Activated naive CD4-positive, alpha-beta T cell treated with anti-CD3 and anti-CD28 coated beads, Interleukin-2, amount 50 U/mL, for 16 hours (primary cell): ENCODE measurements around the gene PARP14.
A peak's percentile ranks its signal among the peaks of the same experiment; 100 is the strongest.
"Not testable (repeated sequence)": the region's sequence is repeated elsewhere in the genome, so short reads cannot be mapped to it uniquely, and the experiment has no call there.

Experiments
- DNase-seq: peaks from one replicate; pipeline ENCODE4 v3.0.0-alpha.2; 2020

Gene PARP14, protein sequence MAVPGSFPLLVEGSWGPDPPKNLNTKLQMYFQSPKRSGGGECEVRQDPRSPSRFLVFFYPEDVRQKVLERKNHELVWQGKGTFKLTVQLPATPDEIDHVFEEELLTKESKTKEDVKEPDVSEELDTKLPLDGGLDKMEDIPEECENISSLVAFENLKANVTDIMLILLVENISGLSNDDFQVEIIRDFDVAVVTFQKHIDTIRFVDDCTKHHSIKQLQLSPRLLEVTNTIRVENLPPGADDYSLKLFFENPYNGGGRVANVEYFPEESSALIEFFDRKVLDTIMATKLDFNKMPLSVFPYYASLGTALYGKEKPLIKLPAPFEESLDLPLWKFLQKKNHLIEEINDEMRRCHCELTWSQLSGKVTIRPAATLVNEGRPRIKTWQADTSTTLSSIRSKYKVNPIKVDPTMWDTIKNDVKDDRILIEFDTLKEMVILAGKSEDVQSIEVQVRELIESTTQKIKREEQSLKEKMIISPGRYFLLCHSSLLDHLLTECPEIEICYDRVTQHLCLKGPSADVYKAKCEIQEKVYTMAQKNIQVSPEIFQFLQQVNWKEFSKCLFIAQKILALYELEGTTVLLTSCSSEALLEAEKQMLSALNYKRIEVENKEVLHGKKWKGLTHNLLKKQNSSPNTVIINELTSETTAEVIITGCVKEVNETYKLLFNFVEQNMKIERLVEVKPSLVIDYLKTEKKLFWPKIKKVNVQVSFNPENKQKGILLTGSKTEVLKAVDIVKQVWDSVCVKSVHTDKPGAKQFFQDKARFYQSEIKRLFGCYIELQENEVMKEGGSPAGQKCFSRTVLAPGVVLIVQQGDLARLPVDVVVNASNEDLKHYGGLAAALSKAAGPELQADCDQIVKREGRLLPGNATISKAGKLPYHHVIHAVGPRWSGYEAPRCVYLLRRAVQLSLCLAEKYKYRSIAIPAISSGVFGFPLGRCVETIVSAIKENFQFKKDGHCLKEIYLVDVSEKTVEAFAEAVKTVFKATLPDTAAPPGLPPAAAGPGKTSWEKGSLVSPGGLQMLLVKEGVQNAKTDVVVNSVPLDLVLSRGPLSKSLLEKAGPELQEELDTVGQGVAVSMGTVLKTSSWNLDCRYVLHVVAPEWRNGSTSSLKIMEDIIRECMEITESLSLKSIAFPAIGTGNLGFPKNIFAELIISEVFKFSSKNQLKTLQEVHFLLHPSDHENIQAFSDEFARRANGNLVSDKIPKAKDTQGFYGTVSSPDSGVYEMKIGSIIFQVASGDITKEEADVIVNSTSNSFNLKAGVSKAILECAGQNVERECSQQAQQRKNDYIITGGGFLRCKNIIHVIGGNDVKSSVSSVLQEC (N-terminal part only)

DNA sequence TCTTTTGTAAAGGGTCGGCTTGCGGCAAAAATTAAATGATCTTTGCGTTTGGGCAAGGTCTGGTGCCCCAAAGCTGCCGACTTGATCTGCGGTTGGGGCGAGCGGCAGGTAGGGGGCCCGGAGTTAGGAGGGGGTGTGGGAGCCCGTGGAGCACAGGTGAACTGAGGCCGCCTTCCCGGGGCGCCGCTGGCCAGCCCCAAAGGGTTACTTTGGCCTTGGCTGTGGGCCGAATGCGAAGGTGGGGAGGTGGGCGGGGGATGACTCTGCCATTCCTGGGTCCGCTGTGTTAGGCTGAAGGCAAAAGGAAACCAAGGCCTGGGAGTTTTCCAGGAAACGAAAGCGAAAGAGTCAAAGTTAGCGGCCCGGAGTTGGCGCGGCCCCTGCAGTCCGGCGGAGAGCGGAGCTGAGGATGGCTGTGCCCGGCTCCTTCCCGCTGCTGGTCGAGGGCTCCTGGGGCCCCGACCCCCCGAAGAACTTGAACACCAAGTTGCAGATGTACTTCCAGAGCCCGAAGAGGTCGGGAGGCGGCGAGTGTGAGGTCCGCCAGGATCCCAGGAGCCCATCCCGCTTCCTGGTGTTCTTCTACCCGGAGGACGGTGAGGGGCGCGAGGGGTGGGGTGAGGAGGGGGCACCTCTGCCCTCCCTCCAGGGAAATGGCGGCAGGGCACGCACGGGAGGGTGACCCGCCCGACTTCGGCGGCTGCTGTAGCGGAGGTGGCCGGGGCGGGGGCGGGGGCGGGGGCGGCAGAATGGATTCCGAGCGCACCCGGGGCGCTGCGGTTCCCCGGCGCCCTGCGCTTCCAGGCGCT is at the start of gene PARP14:
PARP14 (plus strand) TSS at position 365 of the 809 bp plus-strand sequence; CDS start at position 410, 45 bp downstream.
- DNase-seq: peak; percentile 57

DNA sequence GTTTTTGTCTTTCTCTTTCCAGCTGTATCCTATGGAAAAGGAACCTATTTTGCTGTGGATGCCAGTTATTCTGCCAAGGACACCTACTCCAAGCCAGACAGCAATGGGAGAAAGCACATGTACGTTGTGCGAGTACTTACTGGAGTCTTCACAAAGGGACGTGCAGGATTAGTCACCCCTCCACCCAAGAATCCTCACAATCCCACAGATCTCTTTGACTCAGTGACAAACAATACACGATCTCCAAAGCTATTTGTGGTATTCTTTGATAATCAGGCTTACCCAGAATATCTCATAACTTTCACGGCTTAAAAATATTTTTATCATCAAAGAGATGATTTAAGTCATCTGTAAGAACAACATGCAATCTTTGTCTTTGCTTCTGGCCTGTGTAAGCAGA is 44.9 kb upstream of the PARP14 start:
- no peak for DNase-seq

DNA sequence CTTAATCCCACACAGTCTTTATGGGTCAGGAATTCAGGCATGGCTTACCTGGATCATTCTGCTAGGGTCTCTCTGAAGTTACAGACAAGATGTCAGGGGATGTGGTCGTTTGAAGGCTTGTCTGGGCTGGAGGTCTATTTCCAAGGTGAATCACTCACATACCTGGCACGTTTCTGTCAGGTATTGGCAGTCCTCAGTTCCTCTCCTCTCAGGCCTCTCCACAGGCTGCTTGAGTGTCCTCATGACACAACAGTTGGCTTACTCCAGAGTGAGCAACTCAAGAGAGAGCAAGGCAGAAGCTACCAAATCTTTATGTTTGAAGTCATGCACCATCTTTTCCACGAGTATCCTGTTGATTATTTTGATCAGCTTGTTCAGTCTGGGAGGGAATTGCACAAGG is 43.9 kb upstream of the PARP14 start:
- no peak for DNase-seq

DNA sequence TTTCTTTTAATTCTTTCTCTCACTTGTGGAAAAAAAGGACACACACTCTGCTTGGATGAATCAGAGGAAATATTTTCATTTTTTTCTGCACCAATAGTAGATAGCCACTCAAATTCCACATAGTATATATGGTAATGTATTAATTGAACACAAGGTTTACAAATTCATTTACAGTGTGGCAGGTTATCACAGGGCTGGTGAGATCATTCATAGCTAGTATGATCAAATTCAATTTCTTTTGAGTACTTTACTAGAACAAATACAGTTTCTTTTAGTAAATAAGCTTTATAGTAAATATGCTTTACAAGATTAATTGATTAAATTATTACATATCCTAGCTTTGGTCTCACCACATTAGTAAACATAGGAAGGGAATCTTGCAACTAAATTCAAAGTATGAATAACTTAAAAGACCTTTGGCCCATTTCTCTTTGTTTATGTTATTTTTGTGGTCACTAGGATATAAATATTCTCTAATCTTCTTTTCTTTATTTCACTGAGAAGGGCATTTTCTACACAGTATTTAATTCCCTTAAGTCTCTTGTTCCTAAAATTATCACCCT is 40.1 kb upstream of the PARP14 start:
- DNase-seq: no peak

DNA sequence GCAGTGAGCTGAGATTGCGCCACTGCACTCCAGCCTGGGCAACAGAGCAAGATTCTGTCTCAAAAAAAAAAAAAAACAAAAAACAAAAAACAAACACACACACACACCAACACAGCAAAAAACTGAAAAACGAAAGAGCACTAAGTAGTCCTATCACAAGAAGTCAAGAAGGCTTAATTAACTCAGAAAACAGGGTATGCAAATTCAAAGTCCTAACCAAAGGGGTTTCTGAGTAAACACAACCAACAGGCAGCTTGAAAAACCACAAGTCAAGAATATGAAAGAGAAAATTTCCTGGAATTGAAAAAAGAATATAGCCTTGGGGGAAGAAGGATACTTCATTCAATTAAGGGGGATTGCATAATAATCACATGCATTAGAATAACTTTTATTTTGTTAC is 37.7 kb upstream of the PARP14 start:
- DNase-seq: no peak

DNA sequence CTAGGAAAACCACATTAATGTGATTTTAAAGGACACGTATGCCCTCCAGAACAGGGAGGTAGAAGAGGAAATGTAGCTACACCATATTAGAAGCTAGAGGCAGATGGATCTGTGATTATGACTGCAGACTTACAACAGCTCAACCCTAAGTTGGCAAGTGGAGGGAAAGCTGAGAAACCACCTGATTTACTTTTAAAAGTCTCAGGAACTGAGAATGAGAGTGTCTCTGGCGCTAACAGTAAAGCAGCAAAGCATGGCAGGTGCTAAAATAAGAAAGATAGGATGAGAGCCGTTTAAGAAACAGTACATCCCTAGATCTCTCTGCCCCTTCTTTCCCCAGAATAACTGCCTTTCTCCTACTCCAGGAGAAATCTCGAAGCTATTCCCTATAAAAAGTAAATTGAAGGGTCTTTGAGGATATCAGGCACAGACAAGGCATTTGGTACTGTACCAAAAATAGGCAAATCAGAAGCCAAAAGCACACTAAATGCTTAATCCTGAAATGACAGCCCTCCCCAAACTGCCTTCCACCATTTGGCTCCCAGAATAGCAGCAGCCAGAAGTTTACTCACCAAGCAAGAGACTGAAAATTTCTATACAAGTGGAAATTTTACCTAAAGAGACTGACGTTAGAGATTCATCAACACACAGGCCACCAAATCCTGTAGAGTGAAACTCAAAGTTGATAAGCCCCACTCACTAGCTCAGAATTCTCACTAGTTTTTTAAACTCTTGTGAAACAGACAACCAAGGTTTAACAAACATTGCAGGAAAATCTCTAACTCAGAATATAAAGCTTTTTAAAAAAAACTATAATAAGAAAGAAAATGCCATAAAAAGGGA is 34.3 kb upstream of the PARP14 start:
- DNase-seq: no peak

DNA sequence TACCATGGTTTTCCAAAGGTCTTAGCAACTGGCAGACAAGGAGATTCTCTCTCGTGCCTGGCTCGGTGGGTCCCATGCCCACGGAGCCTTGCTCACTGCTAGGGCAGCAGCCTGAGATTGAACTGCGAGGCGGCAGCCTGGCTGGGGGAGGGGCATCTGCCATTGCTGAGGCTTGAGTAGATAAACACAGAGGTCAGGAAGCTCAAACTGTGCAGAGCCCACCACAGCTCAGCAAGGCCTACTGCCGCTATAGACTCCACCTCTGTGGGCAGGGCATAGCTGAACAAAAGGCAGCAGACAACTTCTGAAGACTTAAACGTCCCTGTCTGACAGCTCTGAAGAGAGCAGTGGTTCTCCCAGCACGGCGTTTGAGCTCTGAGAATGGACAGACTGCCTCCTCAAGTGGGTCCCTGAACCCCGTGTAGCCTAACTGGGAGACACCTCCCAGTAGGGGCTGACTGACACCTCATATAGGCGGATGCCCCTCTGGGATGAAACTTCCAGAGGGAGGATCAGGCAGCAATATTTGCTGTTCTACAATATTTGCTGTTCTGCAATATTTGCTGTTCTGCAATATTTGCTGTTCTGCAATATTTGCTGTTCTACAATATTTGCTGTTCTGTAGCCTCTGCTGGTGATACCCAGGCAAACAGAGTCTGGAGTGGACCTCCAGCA is 29.3 kb upstream of the PARP14 start:
- not testable (repeated sequence) for DNase-seq

DNA sequence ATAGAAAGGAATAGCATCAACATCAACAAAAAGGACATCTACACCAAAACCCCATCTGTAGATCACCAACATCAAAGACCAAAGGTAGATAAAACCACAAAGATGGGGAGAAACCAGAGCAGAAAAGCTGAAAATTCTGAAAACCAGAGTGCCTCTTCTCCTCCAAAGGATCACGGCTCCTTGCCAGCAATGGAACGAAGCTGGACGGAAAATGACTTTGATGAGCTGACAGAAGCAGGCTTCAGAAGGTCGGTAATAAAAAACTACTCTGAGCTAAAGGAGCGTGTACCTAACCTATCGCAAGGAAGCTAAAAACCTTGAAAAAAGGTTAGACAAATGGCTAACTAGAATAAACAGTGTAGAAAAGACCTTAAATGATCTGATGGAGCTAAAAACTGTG is 28.7 kb upstream of the PARP14 start:
- DNase-seq: not testable (repeated sequence)

DNA sequence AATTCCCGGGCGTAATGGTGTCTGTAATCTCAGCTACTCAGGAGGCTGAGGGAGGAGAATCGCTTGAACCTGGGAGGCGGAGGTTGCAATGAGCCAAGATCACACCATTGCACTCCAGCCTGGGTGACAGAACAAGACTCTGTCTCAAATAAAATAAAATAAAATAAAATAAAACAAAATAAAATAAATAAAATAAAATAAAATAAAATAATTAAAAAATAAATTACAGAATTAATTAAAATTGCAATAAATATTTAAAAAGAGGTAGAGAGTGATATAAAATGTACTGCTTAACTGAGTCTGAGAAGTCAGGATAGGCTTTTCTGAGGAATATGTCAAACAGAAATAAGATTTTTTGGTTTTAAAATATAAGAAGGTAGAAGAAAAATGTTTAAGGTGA is 22.3 kb upstream of the PARP14 start:
- not testable (repeated sequence) for DNase-seq

DNA sequence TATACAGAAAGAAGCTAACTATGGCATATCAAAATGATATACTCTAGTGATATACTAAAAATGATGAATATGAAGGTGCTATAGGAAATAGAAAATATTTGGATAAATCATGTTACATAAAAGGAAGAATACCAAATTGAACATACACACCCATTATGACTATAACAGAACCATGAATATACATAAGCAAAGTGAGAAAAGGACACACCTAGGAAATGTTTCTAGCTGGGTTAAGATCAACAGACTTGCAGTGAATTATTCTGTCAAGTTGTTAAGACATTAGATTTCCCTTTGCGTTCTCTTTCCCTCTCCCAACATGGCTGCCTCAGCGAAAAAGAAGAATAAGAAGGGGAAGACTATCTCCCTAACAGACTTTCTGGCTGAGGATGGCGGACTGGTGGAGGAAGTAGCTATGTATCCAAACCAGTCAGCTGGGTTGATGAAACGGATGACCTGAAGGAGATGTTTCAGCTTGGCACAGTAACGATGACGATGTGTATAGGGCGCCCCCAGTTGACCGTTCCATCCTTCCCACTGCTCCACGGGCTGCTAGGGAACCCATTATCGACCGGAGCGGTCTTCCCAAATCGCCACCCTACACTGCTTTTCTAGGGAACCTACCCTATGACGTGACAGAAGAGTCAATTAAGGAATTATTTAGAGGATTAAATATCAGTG is 20.2 kb upstream of the PARP14 start:
- no peak for DNase-seq

DNA sequence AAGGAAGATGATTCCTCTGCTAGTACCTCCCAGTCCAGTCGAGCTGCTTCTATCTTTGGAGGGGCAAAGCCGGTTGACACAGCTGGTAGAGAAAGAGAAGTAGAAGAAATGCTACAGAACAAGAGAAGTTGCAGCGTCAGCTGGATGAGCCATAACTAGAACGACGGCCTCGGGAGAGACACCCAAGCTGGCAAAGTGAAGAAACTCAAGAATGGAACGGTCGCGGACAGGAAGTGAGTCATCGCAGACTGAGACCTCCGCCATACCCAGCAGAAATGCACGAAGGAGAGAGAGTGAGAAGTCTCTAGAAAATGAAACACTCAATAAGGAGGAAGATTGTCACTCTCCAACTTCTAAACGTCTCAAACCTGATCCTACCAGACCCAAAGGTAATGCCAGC is 19.0 kb upstream of the PARP14 start:
- no peak for DNase-seq

DNA sequence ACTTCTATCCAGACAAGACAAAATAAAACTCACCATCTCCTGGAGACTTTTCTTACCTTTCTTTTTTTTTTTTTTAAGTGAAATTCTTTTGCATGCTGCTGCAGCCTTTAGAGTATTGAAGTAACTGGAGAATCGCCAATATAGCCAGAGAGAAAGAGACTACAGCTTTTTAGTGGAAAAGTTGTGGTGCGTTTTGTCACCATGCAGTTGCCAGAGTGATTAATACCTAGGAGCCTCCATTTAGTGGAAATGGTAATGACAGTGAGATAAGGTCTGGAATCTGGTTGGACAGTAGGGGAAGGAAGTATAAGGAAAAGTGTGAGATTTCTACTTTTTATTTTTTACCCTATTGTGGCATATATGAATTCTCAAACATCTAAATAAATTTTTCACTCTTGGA is 18.1 kb upstream of the PARP14 start:
- DNase-seq: no peak

DNA sequence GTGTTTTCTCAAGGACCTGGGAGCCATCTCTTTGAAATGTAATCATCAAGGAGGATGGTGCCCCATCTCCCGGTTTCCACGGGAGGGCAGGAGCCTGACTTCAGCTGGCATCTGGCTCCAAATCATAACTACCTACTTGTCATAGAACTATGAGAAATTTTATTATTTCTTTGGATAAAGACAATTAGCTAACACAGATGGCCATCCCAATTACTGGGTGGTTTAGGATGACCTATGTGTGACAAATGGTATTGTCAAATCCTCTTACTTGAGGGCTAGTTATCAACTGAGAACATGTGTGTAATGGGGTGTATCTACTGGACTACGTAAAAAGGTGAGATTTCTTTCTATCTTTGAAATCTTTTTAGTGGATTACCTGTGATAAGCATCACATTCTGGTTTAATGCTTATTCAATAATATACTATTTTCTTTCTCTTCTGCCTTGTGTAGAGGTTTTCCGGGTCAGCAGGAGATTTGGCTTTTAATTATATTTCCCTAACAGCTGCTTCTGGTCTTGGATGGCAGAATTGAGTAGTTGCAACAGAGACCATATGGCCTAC is 15.3 kb upstream of the PARP14 start:
- DNase-seq: no peak

DNA sequence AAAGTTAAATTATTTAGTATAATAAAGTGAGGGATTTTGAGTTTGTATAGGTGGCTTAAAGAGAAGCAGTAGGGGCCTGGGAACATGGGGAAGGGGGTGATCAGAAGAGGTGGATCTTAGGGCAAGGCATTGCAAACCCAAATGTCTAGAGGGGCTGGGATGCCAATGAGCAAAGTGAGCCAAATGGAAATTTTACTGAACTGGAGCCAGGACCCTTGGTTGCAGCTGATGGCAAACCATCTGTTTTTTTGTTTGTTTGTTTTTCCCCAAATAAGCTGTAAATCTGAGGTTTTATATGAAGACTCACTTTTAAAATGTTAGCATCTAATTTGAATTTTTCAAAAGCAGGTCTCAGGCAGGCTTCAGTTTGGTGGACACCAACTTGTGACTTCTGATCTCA is 14.8 kb upstream of the PARP14 start:
- no peak for DNase-seq

DNA sequence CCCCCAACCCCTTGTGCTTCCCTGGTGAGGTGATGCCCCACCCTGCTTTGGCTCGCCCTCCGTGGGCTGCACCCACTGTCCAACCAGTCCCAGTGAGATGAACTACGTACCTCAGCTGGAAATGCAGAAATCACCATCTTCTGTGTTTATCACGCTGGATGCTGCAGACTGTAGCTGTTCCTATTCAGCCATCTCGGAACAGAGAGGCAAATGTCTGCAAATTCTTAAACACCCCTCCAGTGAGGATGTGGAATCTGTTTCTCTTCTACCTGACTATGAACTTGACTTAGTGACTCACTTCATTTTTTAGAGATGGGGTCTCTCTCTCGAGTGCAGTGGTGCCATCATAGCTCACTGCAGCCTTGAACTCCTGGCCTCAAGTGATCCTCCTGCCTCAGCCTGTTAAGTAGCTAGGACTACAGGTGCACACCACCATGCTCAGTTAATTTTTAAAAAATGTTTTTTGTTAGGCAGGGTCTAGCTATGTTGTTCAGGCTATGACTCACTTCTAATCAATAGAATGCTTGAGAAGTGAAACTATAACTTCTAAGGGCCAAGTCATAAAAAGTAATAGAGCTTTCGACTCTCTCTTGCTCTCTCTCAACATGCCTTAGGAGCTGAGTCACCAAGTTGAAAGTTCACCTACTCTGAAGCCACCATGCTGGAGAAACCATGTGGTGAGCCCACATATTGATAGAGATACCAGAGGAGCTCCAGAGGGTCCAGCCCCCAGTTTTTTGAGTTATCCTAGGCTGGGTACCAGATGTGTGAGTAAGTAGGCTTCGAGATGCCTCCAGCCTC is 11.5 kb upstream of the PARP14 start:
- peak; percentile 52 for DNase-seq

DNA sequence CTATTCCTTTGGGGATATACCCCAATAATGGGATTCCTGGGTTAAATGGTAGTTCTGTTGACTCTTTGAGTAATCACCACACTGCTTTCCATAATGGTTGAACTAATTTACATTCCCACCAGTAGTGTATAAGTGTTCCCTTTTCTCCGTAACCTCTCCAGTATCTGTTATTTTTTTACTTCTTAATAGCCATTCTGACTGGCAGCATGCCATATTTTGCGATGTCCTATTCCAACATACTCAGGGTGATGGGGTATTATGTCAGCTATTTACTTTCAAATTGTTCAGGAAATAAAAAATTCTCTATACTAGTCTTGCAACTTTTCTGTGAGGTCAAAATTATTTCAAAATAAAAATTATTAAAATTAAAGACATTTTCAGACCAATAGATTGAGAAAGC is 9.1 kb upstream of the PARP14 start:
- no peak for DNase-seq

DNA sequence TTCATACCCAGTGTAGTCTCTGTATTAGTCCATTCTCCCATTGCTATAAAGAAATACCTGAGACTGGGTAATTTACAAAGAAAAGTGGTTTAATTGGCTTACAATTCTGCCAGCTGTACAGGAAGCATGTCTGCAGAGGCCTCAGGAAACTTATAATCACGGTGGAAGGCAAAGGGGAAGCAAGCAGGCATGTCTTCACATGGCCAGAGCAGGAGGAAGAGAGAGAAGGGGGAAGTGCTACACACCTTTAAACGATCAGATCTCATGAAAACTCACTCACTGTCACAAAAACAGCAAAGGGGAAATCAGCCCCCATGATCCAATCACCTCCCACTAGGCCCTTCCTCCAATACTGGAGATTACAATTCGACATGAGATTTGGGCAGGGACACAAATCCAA is 6.3 kb upstream of the PARP14 start:
- no peak for DNase-seq

DNA sequence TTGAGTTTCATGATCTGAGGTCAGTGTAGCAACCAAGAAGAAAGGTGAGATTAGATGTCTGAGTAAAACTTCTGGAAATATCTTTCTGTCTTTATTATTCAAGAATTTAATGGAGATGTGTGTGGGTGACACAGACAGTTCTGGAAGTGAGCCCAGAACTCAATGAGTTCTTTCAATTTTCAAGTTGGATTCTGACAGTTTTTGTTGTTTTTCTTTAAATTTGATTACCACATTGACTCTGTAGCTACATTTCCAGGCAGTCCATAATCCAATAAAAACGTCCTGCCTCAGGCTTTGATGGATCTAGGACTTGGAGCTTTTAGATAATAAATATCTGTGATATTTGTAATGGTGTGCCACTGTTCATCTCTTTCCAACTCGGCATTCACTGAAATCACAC is 3.9 kb upstream of the PARP14 start:
- no peak for DNase-seq

DNA sequence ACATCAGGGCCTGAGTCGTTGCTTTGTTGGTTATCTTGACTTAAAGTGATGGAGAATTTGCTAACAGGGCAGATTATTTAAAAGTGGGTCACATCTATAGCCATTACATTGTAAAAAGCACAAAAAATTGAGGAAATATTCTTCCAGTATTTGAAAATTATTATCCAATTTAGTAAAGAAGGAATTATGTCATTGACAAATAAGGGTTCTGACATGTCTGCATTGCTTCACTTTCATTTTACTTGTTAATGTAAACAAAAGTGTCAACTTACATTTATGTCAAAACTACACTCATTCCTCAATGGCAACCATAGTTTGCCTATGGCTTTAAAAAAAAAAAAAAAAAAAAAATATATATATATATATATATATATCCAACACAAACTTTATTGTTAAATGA is 3.4 kb upstream of the PARP14 start:
- no peak for DNase-seq
